GM18858 (cell line): ENCODE measurements around the gene PLD2.

ENCODE experiments used
- ATAC-seq: cut with Tn5 transposase; IDR thresholded peaks from one replicate; pipeline ENCODE4 v1.9.1; 2021; ENCODE audit not compliant: unreplicated experiment

PLD2 gene

DNA sequence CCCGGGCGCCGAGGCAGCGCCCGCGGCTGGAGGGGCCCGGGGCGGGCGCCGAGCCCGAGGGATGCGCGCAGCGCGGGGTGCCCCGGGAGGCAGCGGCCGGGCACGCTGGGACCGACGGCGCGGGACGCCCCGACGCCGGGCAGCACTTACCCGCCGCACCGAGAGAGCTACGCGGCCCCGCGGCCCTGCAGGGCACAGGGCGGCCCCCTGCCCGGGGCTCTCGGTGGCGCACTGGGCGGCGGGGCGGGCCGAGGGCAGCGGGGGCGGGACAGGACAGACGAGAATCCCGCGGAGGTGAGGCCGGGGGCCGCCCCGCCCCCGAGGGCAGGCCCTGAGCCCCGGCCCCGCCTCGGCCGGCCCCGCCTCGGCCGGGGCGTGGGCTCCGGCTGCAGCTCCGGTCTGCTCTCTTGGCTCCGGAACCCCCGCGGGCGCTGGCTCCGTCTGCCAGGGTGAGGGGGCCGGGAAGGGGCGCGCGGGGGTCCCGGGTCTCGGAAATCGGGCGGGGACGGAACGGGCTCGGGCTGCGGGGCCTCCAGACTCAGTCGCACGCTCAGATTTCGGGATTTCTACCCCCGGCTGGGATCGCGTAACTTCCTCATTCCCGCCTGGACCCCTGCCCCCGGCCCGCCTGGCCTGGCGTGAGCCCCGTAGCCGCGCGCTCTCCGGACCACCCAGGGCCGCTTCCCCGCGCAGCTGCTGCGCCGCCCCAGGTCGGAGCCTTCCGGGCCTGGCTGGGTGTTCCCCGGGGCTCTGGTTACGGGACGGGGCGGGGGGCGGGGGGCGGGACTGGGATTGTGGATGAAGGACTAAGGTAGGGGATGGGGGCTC is at the start of gene PLD2:
Gene PLD2 (plus strand): TSS at position 376 of the 828 bp plus-strand sequence. CDS start 621 bp downstream, outside the sequence.
- ATAC-seq = peak; percentile 62

DNA sequence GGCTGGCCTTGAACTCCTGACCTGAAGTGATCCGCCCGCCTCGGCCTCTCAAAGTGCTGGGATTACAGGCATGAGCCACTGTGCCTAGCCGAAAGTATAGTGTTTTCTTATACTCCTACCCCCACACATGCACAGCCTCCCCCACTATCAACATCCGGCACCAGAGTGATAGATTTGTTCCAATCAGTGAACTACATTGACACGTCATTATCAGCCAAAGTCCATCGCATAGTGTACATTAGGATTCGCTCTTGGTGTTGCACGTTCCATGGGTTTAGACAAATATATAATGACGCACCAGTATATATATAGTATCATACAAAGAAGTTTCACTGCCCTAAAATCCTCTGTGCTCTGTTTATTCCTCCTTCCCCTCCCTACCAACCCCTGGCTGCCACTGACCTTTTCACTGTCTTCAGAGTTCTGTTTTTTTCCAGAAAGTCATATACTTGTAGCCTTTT is 47.1 kb upstream of the PLD2 start:
- ATAC-seq = no peak

DNA sequence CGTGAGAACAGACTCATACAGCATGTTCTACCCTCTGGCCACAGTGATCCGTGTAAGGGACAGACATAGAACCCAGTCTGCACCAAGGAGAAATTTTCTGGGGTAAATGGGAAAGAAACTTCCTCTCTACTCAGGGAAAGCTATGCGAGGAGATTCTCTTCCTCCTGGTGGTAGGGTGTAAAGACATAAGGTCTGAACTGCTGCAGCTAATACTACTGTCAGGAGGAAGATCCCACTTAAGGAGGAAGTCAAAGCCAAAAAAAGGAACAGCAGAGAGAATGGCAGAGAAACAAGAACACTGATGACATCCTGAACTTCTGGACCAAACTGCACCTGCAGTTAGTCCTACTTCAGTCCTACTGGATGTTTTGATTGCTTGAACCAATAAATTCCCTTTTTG is 42.4 kb upstream of the PLD2 start:
- no peak for ATAC-seq

GRCh38 chr17:4766201-4766600 is 40.8 kb upstream of the PLD2 start:
- ATAC-seq = no peak

DNA sequence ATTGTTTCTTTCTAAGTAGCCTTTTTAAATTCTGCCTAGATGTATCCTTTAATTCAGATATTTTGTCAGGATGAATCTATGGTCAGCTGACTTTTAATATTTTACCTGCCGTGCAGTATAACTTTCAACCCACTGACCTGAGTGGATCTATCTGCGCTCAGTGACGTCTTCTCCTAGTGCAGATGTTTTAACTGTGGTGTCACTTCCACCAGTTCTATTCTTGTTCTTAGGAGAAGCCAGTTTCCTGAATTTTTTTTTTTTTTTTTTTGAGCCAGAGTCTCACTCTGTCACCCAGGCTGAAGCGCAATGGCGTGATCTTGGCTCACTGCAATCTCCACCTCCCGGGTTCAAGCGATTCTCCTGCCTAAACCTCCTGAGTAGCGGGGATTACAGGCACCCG is 40.2 kb upstream of the PLD2 start:
- ATAC-seq = no peak

GRCh38 chr17:4768298-4768697 is 38.7 kb upstream of the PLD2 start:
- no peak for ATAC-seq

- ATAC-seq = no peak
Observed at GRCh38 chr17:4769628-4770027, 37.3 kb upstream of the PLD2 start.

DNA sequence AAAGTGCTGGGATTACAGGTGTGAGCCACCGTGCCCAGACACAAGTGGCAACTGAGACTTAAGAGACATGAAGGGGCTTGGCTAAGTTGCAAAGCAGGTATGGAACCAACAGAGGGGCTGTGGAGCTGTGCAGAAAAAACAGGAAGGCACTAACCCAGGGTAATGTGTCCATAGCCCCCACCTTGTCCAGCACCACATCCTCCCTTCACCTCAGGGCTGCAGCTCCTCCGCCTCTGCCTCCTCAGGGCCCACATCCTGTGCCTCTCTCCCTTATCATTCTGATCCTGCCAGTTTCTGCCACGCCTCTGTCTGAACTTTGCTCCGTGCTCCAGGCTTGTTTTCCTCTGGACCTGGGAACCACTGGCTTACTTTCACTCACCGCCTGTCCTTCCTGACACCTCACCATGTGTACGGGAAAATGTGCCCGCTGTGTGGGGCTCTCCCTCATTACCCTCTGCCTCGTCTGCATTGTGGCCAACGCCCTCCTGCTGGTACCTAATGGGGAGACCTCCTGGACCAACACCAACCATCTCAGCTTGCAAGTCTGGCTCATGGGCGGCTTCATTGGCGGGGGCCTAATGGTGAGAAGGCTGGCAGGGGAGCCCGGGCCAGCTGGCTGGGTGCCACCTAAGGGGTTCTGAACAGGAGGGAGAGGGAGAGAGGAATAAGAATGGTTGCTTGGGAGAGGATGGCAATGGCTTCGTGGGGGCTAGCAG is 35.3 kb upstream of the PLD2 start, which contains the start of gene TM4SF5:
Gene TM4SF5 (plus strand): TSS at position 368 of the 716 bp plus-strand sequence. CDS start 37 bp downstream, at position 405.
- ATAC-seq = no peak

GRCh38 chr17:4772235-4772613 is 34.7 kb upstream of the PLD2 start:
- ATAC-seq = no peak

DNA sequence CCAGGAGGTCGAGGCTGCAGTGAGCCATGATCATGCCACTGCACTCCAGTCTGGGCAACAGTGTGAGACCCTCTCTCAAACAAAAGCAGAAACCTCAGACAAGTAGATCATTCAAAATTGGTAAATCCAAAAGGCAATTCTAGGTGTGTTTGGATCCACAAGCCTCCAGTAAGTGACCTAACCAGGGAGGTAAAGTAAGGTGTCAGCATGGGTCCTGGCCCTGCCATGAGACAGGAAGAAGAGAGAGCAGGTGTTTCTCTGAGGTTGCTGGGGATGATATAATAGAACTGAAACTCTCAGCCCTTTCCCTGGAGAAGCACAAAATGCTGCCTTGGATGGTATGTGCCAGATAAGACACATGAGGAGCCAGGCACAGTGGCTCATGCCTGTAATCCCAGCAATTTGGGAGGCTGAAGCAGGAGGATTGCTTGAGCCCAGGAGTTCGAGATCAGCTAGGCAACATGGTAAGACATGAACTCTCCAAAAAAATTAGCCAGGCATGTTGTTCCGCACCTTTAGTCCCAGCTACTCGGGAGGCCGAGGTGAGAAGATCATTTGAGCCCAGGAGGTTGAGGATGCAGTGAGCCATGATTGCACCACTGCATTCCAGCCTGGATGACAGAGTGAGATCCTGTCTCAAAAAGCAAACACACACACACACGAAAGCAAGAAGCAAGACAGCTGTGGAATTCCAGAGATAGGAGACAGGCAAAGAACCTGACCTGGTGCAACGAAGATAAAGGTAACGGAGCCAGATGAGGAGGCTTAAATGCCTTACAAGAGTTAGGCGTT is 28.8 kb upstream of the PLD2 start:
- ATAC-seq = no peak

- no peak for ATAC-seq
Observed at GRCh38 chr17:4780325-4780955, 26.5 kb upstream of the PLD2 start.

GRCh38 chr17:4782652-4783051 is 24.3 kb upstream of the PLD2 start:
- ATAC-seq = no peak

- no peak for ATAC-seq
Observed at GRCh38 chr17:4785311-4786105, 21.4 kb upstream of the PLD2 start.

DNA sequence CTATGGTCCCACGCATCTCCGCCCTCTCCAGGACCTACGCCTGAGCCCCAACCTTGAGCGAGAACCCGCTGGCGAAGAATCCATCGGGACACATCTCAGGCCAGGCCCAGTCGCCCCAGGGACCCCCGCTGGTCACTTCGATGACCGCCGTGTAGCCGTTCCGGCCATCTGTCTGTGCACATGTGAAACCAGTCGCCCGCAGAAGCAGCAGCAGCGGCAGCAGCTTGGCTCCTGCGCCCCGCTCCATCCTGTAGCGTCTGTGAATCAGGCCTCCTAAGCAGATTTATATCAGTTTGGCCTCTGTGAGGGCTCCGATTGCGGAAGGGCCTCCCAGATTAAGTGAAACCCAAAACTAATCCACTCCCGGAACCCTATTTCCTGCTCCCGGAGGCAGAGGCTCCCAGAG is 20.8 kb upstream of the PLD2 start, which contains the start of gene VMO1:
Gene VMO1 (minus strand): TSS at position 259 of the 406 bp plus-strand sequence. CDS start 12 bp downstream, at position 247.
- no peak for ATAC-seq

DNA sequence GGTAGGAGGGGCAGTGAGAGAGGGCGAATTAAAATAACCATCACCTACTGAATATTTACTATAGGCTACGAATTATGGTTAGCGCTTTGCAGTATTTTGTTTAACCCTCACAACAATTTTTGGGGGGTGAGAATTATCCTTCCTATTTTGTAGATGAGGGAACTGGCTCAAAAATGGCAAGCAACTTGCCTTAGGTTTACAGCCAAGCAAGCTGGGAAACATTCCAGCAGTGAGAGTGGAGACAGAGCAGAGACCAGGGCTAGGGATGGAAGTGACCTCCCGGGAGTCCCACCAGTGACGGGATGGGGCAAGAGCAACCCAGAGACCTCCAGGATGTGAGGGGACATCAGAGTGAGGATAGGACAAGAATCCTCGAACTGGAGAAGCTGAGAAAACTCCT is 20.4 kb upstream of the PLD2 start:
- ATAC-seq = no peak

DNA sequence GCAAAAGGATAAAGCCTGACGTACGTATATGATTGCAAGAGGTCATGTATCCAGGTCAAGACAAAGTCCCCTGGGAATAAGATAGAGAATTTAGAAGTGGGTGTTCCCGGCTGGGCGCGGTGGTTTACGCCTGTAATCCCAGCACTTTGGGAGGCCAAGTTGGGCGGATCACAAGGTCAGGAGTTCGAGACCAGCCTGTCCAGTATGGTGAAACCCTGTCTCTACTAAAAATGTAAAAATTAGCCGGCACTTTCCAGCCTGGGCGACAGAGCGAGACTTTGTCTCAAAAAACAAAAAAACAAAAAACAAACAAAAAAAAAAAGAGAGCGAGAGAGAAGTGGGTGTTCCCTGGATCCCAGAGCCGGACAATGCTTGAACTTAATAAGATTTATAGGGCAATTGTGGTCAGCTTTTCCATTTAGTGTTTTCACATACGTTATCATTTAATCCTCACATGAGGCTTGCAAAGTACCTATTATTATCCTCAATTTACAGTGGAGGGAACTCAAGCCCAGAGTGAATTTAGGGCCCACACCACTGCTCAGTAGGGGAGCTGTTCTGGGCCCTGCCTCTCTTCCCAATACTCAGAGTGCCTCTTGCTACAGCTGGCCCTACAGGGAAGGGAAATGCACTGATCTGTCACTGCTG is 18.7 kb upstream of the PLD2 start:
- no peak for ATAC-seq

DNA sequence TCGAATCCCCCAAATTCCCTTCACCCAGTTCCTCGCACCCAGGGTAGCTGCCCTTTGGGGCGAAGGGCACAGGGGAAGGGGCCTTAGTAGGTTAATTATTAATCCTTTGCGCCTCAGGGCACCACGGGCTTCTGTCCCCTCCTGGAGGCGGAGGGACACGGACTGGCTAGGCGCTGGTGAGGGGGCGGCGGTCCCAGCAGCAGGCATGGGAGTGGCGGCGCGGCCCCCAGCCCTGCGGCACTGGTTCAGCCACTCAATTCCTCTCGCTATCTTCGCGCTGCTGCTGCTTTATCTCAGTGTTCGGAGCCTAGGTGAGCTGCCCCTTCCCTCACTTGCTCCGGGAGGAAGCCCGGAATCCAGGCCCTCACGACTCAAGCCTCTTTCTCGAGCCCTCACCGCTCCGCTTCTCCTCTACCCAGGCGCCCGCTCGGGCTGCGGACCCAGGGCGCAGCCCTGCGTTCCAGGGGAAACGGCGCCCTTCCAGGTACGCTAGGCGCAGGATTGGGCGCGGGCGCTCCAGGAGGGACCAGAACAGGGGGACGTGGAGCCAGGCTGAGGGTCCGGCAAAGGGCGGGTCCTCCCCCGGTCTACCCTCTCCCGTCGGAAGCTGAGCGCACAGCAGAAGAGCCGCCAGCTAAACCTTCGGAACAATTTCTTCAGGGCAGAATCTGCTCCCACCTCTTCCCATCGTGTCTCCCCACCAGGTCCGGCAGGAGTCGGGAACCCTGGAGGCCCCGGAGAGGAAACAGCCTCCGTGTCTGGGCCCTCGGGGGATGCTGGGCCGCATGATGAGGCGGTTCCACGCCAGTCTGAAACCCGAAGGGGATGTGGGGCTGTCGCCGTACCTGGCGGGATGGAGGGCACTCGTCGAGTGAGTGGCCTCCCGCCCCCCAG is 17.9 kb upstream of the PLD2 start, which contains the start of gene GLTPD2:
Gene GLTPD2 (plus strand): TSS at position 158 of the 894 bp plus-strand sequence. CDS start 48 bp downstream, at position 206.
- peak; percentile 3 for ATAC-seq

DNA sequence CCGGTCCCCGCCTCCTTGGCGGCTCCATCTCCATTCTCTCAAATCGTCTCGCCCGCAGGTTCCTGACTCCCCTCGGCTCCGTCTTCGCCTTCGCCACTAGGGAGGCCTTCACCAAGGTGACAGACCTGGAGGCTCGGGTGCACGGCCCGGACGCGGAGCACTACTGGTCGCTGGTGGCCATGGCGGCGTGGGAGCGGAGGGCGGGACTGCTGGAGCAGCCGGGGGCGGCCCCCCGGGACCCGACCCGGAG is 17.3 kb upstream of the PLD2 start:
- no peak for ATAC-seq
